AG08395 (cell line): ENCODE measurements around the gene ERGIC1.
"Not testable (repeated sequence)": the region's sequence is repeated elsewhere in the genome, so short reads cannot be mapped to it uniquely, and the experiment has no call there.

Experiments
- DNase-seq: peaks from one replicate; pipeline ENCODE4 v3.0.0; 2012; ENCODE audit warnings: mixed read lengths, low spot score

ERGIC1 gene

GRCh38 chr5:172800088-172800551 lies 33.9 kb upstream of the ERGIC1 start:
- peak; percentile 72 for DNase-seq

DNA sequence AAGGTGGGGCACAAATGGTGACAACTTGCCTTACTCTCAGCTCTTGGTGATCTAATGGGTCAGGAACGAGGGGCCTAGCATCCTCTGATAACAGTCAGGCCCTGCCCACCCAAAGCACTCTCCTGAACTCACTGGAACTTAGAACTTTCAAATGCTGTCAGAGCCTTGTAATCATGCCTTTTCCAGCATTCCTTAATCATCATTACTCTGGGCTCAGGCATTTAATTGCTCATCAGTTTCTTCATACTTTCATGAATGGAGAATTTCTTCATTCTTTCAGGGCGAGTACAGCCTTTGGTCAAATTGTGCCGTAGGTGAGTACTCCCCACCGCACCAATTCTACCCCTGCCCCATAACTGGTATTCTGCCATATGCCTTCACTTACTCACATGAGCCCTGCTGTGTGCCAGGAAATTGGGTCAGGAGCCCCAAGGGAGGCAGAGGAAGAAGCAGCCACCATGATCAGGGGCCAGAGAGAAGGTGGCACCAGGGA lies 32.8 kb upstream of the ERGIC1 start:
- peak; percentile 87 for DNase-seq

- DNase-seq: no peak
Observed at GRCh38 chr5:172802112-172802511, 31.9 kb upstream of the ERGIC1 start.

- DNase-seq: no peak
Observed at GRCh38 chr5:172802567-172803176, 31.4 kb upstream of the ERGIC1 start.

GRCh38 chr5:172805018-172805683 lies 28.9 kb upstream of the ERGIC1 start:
- no peak for DNase-seq

DNA sequence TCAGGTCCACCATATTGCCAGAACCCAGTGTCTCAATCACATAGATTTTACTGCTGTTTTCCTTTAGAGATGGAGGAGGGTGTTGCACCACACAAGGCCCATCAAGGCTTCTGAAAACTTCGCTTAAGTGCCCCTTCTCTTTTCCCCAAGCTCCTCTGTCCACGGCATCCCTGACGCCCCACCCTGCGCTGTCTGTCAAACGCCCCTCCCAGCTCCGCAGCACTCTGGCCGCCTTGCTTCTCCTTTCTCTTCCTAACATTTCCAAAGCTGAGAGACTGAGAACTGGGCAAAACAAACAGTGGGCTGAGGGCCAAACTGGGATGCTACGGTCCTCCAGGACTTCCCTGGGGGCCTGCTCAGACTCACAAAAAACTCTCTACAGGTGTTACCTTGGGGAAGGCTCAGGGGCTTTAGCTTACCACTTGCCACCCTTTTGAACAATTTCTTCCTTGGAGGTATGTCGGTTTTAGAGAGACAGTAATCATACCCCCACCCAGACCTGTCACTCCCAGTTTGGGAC lies 28.3 kb upstream of the ERGIC1 start:
- no peak for DNase-seq

DNA sequence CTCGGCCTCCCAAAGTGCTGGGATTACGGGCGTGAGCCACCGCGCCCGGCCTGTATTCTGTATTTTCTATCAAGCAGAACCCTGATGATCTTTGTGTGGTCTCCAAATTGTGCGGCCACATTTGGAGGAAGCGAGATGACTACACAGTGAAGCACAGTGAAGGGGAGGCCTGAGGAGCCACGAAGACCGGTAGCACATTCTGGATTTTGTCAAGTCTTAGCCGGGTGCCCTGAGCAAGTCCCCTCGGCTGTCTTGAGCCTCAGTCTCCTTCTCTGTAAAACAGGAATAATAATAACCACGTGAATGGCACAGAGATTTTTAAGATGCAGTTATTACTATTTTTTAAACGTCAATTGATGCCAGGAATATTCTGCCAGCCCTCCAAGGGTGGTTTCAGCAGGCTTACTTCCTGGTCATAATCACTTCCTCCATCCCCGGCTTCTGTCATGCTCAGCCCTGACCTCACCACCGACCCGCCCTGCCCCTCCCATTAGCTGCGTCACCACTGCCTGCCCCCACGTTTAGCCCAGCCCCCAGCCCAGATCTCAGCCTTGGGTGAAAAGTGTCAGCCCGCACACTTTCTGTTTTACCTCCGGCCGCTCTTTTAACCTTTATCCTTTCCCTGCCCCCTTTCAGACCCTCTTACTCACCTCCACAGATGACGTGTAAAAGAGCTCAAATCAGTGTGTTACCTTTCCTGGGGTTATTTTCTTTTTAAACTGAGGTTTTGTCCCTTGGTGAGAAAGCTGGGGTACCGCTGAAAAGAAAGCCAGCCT lies 27.0 kb upstream of the ERGIC1 start:
- peak; percentile 90 for DNase-seq

DNA sequence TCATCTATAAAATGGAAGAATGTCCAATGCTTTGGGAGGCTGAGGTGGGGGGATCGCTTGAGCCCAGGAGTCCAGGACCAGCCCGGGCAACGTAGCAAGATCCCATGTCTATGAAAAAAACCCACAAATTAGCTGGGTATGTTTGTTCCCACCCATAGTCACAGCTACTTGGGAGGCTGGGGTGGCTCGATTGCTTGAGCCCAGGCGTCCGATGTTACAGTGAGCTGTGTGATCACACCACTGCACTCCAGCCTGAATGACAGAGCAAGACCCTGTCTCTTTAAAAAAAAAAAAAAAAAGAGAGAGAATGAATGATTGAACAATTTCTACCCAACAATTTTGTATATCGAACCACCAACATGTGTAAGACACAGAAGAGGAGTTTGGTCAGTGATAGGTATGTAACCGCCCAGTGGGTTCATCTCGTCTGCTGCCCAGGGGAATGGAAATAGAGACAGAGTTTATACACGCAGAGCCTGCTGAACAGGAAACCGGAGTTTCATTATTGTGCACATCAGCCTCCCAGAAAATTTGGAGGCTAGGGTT lies 26.2 kb upstream of the ERGIC1 start:
- DNase-seq: no peak

DNA sequence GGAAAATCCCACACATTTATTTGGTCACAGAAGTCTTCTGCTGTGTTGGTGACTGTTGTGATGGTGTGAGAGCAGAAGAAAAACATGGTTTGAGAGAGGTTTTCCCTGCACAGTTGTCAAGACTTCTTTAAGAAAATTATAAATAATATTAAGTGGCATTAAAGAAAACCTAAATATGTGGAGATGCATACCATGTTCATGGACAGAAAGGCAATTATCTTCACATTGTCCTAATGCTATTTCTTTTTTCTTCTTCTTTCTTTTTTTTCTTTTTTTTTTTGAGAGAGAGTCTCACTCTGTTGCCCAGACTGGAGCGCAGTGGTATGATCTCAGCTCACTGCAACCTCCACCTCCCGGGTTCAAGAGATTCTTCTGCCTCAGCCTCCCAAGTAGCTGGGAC lies 24.3 kb upstream of the ERGIC1 start:
- no peak for DNase-seq

GRCh38 chr5:172810996-172811395 lies 23.1 kb upstream of the ERGIC1 start:
- not testable (repeated sequence) for DNase-seq

- DNase-seq: no peak
Observed at GRCh38 chr5:172815631-172816030, 18.4 kb upstream of the ERGIC1 start.

DNA sequence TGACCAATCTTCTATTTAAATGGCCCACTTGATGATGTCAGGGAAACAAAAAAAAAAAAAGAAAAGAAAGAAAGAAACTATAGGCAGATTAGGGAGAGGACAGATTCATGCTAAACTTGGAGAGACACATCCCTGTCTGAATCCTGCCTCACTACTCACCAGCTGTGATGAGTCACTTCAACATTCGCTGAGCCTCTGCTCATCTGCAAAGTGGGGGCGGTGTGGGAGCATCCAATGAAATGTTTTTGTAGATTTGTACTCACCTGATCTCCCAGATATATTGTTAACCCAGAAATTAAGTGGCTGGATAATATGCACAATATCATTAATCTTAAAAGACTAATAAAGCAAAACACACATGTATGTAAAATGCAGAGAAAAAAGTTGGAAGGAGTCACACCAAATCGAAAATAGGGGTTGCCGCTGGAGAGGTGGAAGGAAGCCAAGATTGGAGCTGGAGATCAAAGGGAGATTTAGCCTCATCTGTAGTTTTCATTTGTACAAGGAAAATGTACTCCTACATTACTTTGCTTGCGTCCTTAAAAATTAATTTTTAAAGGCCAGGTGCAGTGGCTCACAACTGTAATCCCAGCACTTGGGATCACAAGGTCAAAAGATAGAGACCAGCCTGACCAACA lies 17.0 kb upstream of the ERGIC1 start:
- DNase-seq: peak; percentile 86

- no peak for DNase-seq
Observed at GRCh38 chr5:172817664-172818063, 16.4 kb upstream of the ERGIC1 start.

GRCh38 chr5:172818081-172818480 lies 16.0 kb upstream of the ERGIC1 start:
- no peak for DNase-seq

- no peak for DNase-seq
Observed at GRCh38 chr5:172819569-172819968, 14.5 kb upstream of the ERGIC1 start.

- no peak for DNase-seq
Observed at GRCh38 chr5:172820046-172820767, 13.8 kb upstream of the ERGIC1 start.

DNA sequence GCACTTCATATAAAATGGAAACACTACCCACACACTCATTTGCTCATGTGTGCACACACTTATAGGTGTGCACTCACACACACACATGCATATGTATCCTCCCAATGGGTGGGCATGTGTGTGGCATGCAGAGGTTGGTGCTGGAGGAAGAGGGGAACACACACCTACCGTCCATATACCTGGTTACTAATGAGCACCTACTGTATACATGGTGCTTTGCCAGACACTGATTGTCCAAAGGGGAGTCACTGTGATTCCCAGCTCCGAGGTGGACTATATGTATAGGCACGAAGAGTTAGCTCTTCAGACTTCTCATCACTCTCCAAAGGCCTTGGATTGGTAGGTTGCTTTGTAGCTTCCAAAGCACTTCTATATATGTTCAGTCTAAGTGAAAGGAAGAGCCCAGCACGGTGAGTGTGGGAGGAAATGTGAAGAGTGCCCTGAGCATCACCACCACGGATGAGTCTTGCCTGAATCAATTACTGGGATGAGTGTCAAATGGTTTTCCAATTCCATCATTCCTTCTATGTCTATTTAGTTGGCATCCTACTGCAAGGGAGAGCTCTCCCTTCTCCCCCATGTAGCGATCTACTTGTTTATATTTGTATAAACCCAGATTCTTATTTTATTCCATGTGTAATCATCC lies 12.6 kb upstream of the ERGIC1 start:
- no peak for DNase-seq

GRCh38 chr5:172823840-172824362 lies 10.2 kb upstream of the ERGIC1 start:
- DNase-seq: no peak

DNA sequence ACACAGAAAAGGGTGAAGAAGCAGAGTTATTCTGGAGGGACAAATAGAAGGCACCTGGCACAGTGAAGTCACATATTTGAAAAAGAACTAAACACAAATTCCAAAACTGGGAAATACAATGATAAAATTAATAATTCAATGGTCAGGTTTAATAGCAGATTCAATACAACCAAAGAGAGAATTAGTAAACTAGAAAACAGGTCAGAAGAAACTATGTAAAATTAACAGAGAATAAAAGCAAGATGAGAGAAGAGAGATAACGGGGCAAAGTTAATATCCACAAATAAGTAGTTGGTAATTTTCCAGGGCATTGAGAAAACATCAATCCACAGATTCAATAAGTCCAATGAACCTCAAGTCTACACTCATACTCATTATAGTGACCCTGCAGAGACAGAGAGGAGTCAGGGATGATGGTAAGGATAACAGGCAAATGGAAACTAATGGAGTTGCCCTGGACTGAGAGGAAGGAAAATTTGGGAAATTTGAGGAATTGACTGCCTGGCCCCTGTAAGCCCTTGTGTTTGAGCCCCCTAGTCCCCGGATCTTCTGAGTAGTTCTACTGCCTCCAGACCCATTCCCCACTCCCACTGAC lies 8.3 kb upstream of the ERGIC1 start:
- DNase-seq: no peak

DNA sequence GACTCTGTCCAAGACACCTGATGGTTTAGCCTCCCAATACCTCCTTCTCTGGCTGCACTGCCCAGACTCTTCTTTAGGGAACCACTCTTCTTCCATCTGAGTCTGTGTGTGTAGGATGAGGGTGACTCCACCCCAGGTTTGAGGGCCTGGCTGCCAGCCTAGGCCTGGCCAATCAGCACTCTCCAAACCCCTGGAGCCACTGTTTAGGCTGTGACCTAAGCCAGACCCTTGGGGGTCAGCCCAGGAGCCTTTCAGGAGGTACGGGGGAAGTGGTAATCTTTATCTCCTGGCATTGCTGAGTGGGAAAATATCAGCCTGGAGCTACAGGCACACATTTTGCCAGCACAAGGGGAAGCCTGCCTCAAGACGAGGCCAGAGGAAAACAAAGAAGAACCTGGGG lies 6.2 kb upstream of the ERGIC1 start:
- DNase-seq: no peak
